K562 (cell line): Measurements from ENCODE around the gene PHF20. TPM values are rescaled to one million over a fixed set of nuclear protein-coding genes. Genes with fewer than 3 reads are reported as not detected.

ENCODE experiments used
- CBFA2T2 ChIP-seq: fragments of 450-650 bp; conservative IDR thresholded peaks from 2 replicates; pipeline ENCODE4 v1.6.1; 2017; ENCODE audit warnings: mild to moderate bottlenecking
- CCNT2 ChIP-seq: IDR thresholded peaks from 2 replicates; pipeline ENCODE4 v1.6.1; 2011; ENCODE audit warnings: borderline replicate concordance, low read depth, mild to moderate bottlenecking, moderate library complexity, mixed read lengths, low read length; ENCODE audit not compliant: insufficient read length; ENCODE audit errors: extremely low read depth
- KLF6 ChIP-seq: fragments of 250-450 bp; sonication (Bioruptor Pico); IDR thresholded peaks from 2 replicates; pipeline ENCODE4 v1.4.0; 2020; ENCODE audit warnings: mild to moderate bottlenecking, moderate library complexity, borderline replicate concordance
- NFXL1 ChIP-seq: fragments of 450-650 bp; formaldehyde crosslinking; IDR thresholded peaks from 2 replicates; pipeline ENCODE4 v1.4.0; 2021; ENCODE audit warnings: mild to moderate bottlenecking
- PTTG1 ChIP-seq: fragments of 450-650 bp; IDR thresholded peaks from 2 replicates; pipeline ENCODE4 v1.6.1; 2016; ENCODE audit warnings: low read depth, mild to moderate bottlenecking, missing genetic modification characterization, missing compliant biosample characterization
- SMAD2 ChIP-seq: fragments of 150-350 bp; IDR thresholded peaks from 2 replicates; pipeline ENCODE4 v1.6.1; 2014; ENCODE audit warnings: low read depth, mild to moderate bottlenecking, low read length
- ZNF41 ChIP-seq: fragments of 250-450 bp; sonication (Bioruptor Pico); conservative IDR thresholded peaks from 2 replicates; pipeline ENCODE4 v1.4.0; 2020; ENCODE audit warnings: mild to moderate bottlenecking
- polyA plus RNA-seq, 8 experiments: library from polyadenylated mRNA; depleted of rRNA in 4 of 8; stranded (reverse) in 5 of 8; unstranded in 3 of 8; fragments of >200 nt; fragmentation: Nextera tagmentation in 2 of 8; fragmentation: Illumina TruSeq in 1 of 8; extraction: Ambion mirVana in 2 of 8; extraction: Trizol in 1 of 8; gene quantifications; 2 replicates each; pipeline versions ENCODE4 v1.2.1 to v1.2.3, GENCODE V29; 2011 to 2014; ENCODE audit warnings: inconsistent platforms in 1 of 8, missing spikeins in 1 of 8
- total RNA-seq, 7 experiments: library from RNA; depleted of rRNA in 6 of 7; stranded (reverse); fragments of >200 nt in 6 of 7; fragmentation: Illumina TruSeq in 2 of 7; extraction: Trizol in 2 of 7; gene quantifications; 2 replicates each; pipeline versions ENCODE4 v1.2.1 to v1.2.3, GENCODE V29; 2011 to 2021; ENCODE audit warnings: low replicate concordance in 1 of 7
- TF ChIP-seq, protein P1 (sequence below), 2 experiments: fragments of 450-650 bp in 1 of 2; sonication (generic) in 1 of 2; formaldehyde crosslinking in 1 of 2; IDR thresholded peaks; 2 replicates each; pipeline versions ENCODE4 v1.7.1 to v1.9.0; 2016 to 2022; ENCODE audit warnings: inconsistent platforms in 1 of 2, mild to moderate bottlenecking in 1 of 2, missing genetic modification reagents in 1 of 2
- TF ChIP-seq, protein P2 (sequence below), 2 experiments: IDR thresholded peaks in 1 of 2; conservative IDR thresholded peaks in 1 of 2; 2 replicates each; pipeline ENCODE4 v1.6.1; 2016; ENCODE audit warnings: low read depth in 2 of 2, mild to moderate bottlenecking in 1 of 2, missing compliant biosample characterization in 1 of 2, missing genetic modification characterization in 1 of 2, moderate library complexity in 1 of 2
- TF ChIP-seq, protein P3 (sequence below): sonication (generic); formaldehyde crosslinking; IDR thresholded peaks from 2 replicates; pipeline ENCODE4 v1.8.1; 2022; ENCODE audit warnings: missing genetic modification reagents
- TF ChIP-seq, protein P4 (sequence below): sonication (generic); formaldehyde crosslinking; IDR thresholded peaks from 2 replicates; pipeline ENCODE4 v1.9.0; 2022; ENCODE audit warnings: mild to moderate bottlenecking, missing genetic modification reagents

PHF20 gene
- total and polyA plus RNA-seq, 9 of the 15 experiments (the other 6 are each of a cell fraction or from before 2014, with no cell fraction given): 49.9 to 196 (median 70.7) TPM

DNA sequence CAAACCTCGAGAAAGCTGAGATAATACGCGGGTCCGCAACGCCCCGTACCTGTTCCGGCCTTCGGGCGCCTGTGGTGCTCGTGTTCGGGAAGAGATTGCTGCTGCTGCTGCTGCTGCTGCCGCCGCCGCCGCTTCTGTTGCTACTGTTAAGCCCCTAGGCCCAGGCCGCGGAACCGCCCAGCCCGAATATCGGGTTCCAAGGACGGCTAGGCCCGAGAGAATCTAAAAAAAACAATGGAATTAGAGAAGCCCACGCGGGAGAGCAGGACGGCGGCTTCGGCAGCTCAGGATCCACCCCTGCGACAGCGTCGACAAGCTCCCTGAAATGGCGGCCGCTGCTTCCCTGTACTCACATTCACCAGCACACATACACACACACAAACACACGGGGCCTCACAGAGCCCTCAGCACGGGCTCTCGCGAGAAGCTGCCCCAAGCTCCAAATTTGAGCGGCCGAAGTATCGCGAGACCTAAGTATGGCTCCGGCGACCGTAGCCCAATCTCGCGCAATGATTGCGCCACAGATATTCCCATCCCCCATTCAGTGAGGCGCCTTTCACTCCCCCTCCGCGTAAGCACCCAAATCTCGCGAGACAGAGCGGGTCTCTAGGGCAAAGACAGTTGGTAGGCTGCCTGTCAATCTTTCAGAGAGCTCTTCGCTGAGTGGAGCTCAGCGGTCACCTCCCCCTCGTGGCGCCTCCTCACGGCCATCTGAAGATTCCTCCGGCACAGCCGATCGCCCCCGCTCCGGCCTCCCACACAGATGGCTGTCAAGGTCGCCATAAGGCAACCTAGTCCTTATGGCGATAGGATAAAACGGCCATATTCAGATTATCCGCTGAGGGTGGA, 29.7 kb upstream of the PHF20 start, which contains the start of gene RBM39 (continued):
- TF ChIP-seq, protein P1, sequence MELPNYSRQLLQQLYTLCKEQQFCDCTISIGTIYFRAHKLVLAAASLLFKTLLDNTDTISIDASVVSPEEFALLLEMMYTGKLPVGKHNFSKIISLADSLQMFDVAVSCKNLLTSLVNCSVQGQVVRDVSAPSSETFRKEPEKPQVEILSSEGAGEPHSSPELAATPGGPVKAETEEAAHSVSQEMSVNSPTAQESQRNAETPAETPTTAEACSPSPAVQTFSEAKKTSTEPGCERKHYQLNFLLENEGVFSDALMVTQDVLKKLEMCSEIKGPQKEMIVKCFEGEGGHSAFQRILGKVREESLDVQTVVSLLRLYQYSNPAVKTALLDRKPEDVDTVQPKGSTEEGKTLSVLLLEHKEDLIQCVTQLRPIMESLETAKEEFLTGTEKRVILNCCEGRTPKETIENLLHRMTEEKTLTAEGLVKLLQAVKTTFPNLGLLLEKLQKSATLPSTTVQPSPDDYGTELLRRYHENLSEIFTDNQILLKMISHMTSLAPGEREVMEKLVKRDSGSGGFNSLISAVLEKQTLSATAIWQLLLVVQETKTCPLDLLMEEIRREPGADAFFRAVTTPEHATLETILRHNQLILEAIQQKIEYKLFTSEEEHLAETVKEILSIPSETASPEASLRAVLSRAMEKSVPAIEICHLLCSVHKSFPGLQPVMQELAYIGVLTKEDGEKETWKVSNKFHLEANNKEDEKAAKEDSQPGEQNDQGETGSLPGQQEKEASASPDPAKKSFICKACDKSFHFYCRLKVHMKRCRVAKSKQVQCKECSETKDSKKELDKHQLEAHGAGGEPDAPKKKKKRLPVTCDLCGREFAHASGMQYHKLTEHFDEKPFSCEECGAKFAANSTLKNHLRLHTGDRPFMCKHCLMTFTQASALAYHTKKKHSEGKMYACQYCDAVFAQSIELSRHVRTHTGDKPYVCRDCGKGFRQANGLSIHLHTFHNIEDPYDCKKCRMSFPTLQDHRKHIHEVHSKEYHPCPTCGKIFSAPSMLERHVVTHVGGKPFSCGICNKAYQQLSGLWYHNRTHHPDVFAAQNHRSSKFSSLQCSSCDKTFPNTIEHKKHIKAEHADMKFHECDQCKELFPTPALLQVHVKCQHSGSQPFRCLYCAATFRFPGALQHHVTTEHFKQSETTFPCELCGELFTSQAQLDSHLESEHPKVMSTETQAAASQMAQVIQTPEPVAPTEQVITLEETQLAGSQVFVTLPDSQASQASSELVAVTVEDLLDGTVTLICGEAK (IDR thresholded peaks at IDR 0.05): peak; percentile 60
- TF ChIP-seq, protein P1 (CRISPR knock-in tag; IDR thresholded peaks at IDR 0.05): no peak
- TF ChIP-seq, protein P2, sequence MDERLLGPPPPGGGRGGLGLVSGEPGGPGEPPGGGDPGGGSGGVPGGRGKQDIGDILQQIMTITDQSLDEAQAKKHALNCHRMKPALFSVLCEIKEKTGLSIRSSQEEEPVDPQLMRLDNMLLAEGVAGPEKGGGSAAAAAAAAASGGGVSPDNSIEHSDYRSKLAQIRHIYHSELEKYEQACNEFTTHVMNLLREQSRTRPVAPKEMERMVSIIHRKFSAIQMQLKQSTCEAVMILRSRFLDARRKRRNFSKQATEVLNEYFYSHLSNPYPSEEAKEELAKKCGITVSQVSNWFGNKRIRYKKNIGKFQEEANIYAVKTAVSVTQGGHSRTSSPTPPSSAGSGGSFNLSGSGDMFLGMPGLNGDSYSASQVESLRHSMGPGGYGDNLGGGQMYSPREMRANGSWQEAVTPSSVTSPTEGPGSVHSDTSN (CRISPR knock-in tag; IDR thresholded peaks at IDR 0.05; ENCODE audit: low read depth): peak; percentile 96
- TF ChIP-seq, protein P2 (tag; conservative IDR thresholded peaks at IDR 0.05; ENCODE audit: low read depth): peak; percentile 99
- TF ChIP-seq CCNT2: peak; percentile 55
- TF ChIP-seq, protein P3, sequence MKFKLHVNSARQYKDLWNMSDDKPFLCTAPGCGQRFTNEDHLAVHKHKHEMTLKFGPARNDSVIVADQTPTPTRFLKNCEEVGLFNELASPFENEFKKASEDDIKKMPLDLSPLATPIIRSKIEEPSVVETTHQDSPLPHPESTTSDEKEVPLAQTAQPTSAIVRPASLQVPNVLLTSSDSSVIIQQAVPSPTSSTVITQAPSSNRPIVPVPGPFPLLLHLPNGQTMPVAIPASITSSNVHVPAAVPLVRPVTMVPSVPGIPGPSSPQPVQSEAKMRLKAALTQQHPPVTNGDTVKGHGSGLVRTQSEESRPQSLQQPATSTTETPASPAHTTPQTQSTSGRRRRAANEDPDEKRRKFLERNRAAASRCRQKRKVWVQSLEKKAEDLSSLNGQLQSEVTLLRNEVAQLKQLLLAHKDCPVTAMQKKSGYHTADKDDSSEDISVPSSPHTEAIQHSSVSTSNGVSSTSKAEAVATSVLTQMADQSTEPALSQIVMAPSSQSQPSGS (CRISPR knock-in tag): no peak
- TF ChIP-seq KLF6: no peak
- no peak for TF ChIP-seq CBFA2T2
- TF ChIP-seq PTTG1 (tag): no peak
- no peak for TF ChIP-seq NFXL1 (CRISPR knock-in tag)
- TF ChIP-seq SMAD2: no peak
- TF ChIP-seq ZNF41 (CRISPR knock-in tag): no peak
- TF ChIP-seq, protein P4, sequence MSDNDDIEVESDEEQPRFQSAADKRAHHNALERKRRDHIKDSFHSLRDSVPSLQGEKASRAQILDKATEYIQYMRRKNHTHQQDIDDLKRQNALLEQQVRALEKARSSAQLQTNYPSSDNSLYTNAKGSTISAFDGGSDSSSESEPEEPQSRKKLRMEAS (CRISPR knock-in tag): peak; percentile 79
